Choroid plexus epithelial cell (primary cell): ENCODE measurements around the gene ABCC4.

ENCODE experiments used
- DNase-seq: peaks from one replicate; pipeline ENCODE4 v3.0.0-alpha.2; 2010; ENCODE audit warnings: low read depth
- H3K4me3 ChIP-seq: 2 replicates; pipeline ENCODE4 v1.5.1; 2011; ENCODE audit warnings: low read depth, mild to moderate bottlenecking, control low read depth, low read length, moderate library complexity
- TF ChIP-seq, protein P1 (sequence below): conservative IDR thresholded peaks from 2 replicates; pipeline ENCODE4 v1.5.1; 2011; ENCODE audit warnings: low read depth, mild to moderate bottlenecking, control low read depth, inconsistent platforms, low read length, moderate library complexity

ABCC4 gene

GRCh38 chr13:95150555-95150954 is 150.7 kb downstream of the ABCC4 start:
- no peak overlapping the region for H3K4me3 ChIP-seq
- no peak for DNase-seq
- TF ChIP-seq, protein P1, sequence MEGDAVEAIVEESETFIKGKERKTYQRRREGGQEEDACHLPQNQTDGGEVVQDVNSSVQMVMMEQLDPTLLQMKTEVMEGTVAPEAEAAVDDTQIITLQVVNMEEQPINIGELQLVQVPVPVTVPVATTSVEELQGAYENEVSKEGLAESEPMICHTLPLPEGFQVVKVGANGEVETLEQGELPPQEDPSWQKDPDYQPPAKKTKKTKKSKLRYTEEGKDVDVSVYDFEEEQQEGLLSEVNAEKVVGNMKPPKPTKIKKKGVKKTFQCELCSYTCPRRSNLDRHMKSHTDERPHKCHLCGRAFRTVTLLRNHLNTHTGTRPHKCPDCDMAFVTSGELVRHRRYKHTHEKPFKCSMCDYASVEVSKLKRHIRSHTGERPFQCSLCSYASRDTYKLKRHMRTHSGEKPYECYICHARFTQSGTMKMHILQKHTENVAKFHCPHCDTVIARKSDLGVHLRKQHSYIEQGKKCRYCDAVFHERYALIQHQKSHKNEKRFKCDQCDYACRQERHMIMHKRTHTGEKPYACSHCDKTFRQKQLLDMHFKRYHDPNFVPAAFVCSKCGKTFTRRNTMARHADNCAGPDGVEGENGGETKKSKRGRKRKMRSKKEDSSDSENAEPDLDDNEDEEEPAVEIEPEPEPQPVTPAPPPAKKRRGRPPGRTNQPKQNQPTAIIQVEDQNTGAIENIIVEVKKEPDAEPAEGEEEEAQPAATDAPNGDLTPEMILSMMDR = no peak

DNA sequence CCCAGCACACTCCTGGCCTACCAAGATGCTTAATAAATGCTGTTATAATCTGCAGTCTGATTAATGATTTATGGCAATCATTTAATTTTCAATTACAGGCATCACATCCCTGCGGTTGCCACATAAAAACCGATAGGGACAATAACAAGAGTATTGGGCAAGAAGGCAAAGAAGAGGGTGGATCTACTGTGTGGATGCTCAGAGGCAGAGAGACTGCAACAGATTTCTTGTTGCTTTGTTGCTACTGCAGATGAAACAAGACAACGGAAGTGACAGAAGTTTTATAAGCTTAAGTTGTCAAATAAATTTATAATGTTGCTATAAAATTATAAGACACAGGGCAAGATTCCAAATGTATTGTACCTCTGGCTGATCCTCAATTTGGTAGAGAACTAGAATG is 154.8 kb downstream of the ABCC4 start:
- H3K4me3 ChIP-seq = no peak overlapping the region
- TF ChIP-seq, protein P1 = no peak
- no peak for DNase-seq

- no peak overlapping the region for H3K4me3 ChIP-seq
- TF ChIP-seq, protein P1 = no peak
- no peak for DNase-seq
Measured at GRCh38 chr13:95145587-95145986, 155.7 kb downstream of the ABCC4 start.

DNA sequence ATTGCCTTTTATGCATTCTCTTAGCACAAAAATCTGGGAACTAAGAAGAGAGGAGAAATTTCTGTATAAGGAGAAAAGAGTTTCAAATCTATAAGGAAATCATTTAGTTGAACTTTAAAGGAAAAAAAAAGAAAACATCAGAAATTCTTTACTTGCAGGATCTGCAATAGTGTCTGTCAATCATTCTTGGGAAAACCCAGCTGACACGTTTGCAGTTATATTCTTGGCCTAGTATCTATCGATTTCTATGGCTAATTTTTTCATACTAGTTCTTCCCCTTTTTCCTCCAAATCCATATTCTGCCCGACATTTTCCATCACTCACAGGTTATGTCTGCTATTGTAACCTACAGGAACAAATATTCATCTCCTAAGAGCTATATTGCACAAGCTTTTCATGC is 160.7 kb downstream of the ABCC4 start:
- no peak overlapping the region for H3K4me3 ChIP-seq
- no peak for DNase-seq
- TF ChIP-seq, protein P1 = no peak

GRCh38 chr13:95138876-95139585 is 162.2 kb downstream of the ABCC4 start:
- no peak for DNase-seq
- no peak overlapping the region for H3K4me3 ChIP-seq
- TF ChIP-seq, protein P1 = no peak

DNA sequence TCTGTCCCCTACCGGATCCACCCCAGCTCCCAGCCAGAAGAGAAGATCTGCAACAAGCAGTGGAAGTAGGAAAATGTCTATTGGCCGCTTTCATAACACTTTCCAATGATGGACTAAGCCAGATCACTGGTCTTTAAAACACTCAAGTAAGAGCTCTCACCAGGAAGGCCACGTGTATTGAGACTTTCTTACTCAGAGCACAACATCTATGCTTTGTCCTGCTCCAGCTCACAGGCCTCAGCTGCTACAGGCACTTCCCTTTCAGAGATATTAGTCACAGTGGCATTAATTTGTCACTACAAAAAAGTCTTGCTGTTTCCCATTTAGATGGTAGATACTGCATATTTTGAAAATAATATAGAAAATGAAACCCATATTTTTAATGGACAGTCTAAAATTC is 164.2 kb downstream of the ABCC4 start:
- H3K4me3 ChIP-seq = no peak overlapping the region
- peak; percentile 29 for DNase-seq
- TF ChIP-seq, protein P1 = no peak

DNA sequence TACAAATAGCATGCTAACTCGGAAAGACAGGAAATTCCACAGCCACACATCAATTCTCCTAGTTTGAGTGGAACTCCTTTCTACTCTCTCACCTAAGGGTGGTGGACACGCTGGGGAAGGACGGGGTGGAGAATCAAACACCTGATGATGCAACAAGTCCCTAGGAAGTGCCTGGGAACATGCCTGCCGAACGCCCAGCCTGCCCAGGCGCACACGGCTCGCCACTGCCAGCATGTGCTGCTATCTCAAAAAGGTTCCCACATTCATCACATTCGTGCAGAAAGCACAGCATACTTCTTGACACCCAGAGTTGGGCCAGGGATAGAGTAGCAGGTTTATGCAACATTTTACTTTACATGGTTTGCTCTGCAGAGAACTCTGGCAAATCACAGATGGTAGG is 164.6 kb downstream of the ABCC4 start:
- TF ChIP-seq, protein P1 = no peak
- DNase-seq = no peak
- no peak overlapping the region for H3K4me3 ChIP-seq
